ENCODE measurements around the gene LPIN1.

LPIN1 gene

DNA sequence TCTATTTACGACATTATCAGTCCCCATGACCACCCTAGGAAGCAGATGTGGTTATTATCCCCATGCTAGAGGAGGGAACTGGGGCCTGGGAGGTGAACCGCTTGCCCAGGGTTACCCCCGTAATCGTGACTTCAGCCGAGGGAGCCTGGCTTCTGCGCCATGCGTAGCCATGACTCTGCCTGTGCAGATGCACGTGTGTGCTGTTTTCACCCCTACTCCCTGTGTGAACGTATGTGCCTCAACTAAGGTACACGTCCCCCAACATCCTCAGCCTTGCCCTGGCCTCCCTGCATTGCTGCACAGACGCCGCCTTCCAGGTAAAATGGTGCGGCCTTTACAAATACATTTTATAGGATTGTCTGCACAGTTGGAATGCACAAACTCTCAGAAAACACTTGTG lies 40.2 kb downstream of the LPIN1 start:
- TF ChIP-seq FOXM1 (IDR thresholded peaks at IDR 0.05; ENCODE audit: borderline replicate concordance, low read depth) (no peak), NFIC (IDR thresholded peaks at IDR 0.05) (no peak)

DNA sequence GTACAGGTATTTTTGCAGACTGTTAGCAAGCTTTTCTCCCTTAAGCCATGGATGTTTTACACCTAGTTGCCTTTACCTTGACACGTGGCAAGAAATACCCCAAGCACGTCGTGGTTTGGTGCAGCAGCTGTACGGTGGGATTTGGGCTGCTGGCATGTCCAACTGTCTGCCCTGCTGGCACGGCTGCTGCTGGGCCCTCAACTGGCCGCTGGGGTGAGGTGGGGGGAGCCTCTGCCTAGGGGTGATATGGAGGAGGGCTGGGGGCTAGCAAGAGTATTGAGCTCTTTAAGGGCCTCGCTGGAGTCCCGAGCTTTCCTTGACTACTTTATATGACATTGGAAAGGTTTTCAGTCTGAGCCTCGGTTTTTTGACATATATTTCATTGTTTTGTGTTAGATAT lies 41.6 kb downstream of the LPIN1 start:
- no peak for TF ChIP-seq NFIC (IDR thresholded peaks at IDR 0.05)
- no peak for TF ChIP-seq TCF12 (IDR thresholded peaks at IDR 0.05; ENCODE audit: low read depth)
- no peak for TF ChIP-seq EGR1 (IDR thresholded peaks at IDR 0.05)
- TF ChIP-seq FOXM1 (IDR thresholded peaks at IDR 0.05; ENCODE audit: borderline replicate concordance, low read depth): no peak
- no peak for TF ChIP-seq TAF1 (IDR thresholded peaks at IDR 0.05; ENCODE audit: low read depth)
- no peak for TF ChIP-seq YY1 (IDR thresholded peaks at IDR 0.05; ENCODE audit: low read depth)
- TF ChIP-seq TEAD4 (IDR thresholded peaks at IDR 0.05): no peak
- no peak for TF ChIP-seq ZBTB7A (IDR thresholded peaks at IDR 0.05; ENCODE audit: low read depth)
- TF ChIP-seq, protein P1, sequence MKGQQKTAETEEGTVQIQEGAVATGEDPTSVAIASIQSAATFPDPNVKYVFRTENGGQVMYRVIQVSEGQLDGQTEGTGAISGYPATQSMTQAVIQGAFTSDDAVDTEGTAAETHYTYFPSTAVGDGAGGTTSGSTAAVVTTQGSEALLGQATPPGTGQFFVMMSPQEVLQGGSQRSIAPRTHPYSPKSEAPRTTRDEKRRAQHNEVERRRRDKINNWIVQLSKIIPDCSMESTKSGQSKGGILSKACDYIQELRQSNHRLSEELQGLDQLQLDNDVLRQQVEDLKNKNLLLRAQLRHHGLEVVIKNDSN (IDR thresholded peaks at IDR 0.05): no peak
- no peak for TF ChIP-seq CEBPB (IDR thresholded peaks at IDR 0.05)
- TF ChIP-seq, protein P2, sequence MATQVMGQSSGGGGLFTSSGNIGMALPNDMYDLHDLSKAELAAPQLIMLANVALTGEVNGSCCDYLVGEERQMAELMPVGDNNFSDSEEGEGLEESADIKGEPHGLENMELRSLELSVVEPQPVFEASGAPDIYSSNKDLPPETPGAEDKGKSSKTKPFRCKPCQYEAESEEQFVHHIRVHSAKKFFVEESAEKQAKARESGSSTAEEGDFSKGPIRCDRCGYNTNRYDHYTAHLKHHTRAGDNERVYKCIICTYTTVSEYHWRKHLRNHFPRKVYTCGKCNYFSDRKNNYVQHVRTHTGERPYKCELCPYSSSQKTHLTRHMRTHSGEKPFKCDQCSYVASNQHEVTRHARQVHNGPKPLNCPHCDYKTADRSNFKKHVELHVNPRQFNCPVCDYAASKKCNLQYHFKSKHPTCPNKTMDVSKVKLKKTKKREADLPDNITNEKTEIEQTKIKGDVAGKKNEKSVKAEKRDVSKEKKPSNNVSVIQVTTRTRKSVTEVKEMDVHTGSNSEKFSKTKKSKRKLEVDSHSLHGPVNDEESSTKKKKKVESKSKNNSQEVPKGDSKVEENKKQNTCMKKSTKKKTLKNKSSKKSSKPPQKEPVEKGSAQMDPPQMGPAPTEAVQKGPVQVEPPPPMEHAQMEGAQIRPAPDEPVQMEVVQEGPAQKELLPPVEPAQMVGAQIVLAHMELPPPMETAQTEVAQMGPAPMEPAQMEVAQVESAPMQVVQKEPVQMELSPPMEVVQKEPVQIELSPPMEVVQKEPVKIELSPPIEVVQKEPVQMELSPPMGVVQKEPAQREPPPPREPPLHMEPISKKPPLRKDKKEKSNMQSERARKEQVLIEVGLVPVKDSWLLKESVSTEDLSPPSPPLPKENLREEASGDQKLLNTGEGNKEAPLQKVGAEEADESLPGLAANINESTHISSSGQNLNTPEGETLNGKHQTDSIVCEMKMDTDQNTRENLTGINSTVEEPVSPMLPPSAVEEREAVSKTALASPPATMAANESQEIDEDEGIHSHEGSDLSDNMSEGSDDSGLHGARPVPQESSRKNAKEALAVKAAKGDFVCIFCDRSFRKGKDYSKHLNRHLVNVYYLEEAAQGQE (IDR thresholded peaks at IDR 0.05; ENCODE audit: low read depth): no peak
- no peak for TF ChIP-seq CREB1 (IDR thresholded peaks at IDR 0.05; ENCODE audit: low read depth)

GRCh38 chr2:11788461-11789124 lies 42.2 kb downstream of the LPIN1 start:
- TF ChIP-seq, protein P2 (IDR thresholded peaks at IDR 0.05; ENCODE audit: low read depth): peak; percentile 58; the same call in 1 of the 2 replicates
- no peak for TF ChIP-seq EP300 (IDR thresholded peaks at IDR 0.05; ENCODE audit: borderline replicate concordance)
- TF ChIP-seq TAF1 (IDR thresholded peaks at IDR 0.05; ENCODE audit: low read depth): no peak
- no peak for TF ChIP-seq ZBTB7A (IDR thresholded peaks at IDR 0.05; ENCODE audit: low read depth)
- no peak for TF ChIP-seq CEBPB (IDR thresholded peaks at IDR 0.05)
- TF ChIP-seq NFIC (IDR thresholded peaks at IDR 0.05): no peak

DNA sequence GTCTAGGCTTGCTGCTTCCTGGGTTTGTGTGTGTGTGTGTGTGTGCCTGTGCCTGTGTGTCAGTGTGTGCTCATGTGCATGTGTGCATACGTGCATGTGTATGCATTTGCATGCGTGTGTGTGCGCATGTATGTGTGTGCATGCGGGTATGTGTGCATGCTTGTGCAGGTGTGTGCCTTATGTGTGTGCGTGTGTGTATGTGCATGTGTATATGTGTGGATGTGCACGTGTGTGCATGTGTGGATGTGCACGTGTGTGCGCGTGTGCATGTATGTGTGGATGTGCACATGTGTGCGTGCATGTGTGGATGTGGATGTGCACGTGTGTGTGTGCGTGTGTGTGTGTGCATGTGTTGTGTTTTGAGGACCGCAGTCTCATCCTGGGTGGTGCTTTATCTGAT lies 42.8 kb downstream of the LPIN1 start:
- TF ChIP-seq ZBTB7A (IDR thresholded peaks at IDR 0.05; ENCODE audit: low read depth) (no peak), TCF12 (IDR thresholded peaks at IDR 0.05; ENCODE audit: low read depth) (no peak), TAF1 (IDR thresholded peaks at IDR 0.05; ENCODE audit: low read depth) (no peak), NFIC (IDR thresholded peaks at IDR 0.05) (no peak), TEAD4 (IDR thresholded peaks at IDR 0.05) (no peak)
- TF ChIP-seq, protein P3, sequence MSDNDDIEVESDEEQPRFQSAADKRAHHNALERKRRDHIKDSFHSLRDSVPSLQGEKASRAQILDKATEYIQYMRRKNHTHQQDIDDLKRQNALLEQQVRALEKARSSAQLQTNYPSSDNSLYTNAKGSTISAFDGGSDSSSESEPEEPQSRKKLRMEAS (IDR thresholded peaks at IDR 0.05): no peak

- TF ChIP-seq RAD21 (IDR thresholded peaks at IDR 0.05; ENCODE audit: low read depth): no peak
- no peak for TF ChIP-seq CEBPB (IDR thresholded peaks at IDR 0.05)
- TF ChIP-seq YY1 (IDR thresholded peaks at IDR 0.05; ENCODE audit: low read depth): no peak
- no peak for TF ChIP-seq CREB1 (IDR thresholded peaks at IDR 0.05; ENCODE audit: low read depth)
- no peak for TF ChIP-seq TEAD4 (IDR thresholded peaks at IDR 0.05)
Measured at GRCh38 chr2:11790228-11790627, 43.8 kb downstream of the LPIN1 start.

- TF ChIP-seq RAD21 (IDR thresholded peaks at IDR 0.05; ENCODE audit: low read depth) (no peak), NFIC (IDR thresholded peaks at IDR 0.05) (no peak), EGR1 (IDR thresholded peaks at IDR 0.05) (no peak), YY1 (IDR thresholded peaks at IDR 0.05; ENCODE audit: low read depth) (no peak), TEAD4 (IDR thresholded peaks at IDR 0.05) (no peak), FOXM1 (IDR thresholded peaks at IDR 0.05; ENCODE audit: borderline replicate concordance, low read depth) (no peak), CEBPB (IDR thresholded peaks at IDR 0.05) (no peak), ZBTB7A (IDR thresholded peaks at IDR 0.05; ENCODE audit: low read depth) (no peak), EP300 (IDR thresholded peaks at IDR 0.05; ENCODE audit: borderline replicate concordance) (no peak), TCF12 (IDR thresholded peaks at IDR 0.05; ENCODE audit: low read depth) (no peak), CREB1 (IDR thresholded peaks at IDR 0.05; ENCODE audit: low read depth) (no peak), TAF1 (IDR thresholded peaks at IDR 0.05; ENCODE audit: low read depth) (no peak)
- TF ChIP-seq, protein P3 (IDR thresholded peaks at IDR 0.05): no peak
- TF ChIP-seq, protein P1 (IDR thresholded peaks at IDR 0.05): no peak
- TF ChIP-seq, protein P2 (IDR thresholded peaks at IDR 0.05; ENCODE audit: low read depth): no peak
Measured at GRCh38 chr2:11795590-11795989, 49.2 kb downstream of the LPIN1 start.
